H1 (cell line): ENCODE results near the gene BAAT. TPM values are rescaled to one million over a fixed set of nuclear protein-coding genes. Genes with fewer than 3 reads are reported as not detected.

Experiments
- CTCF ChIA-PET: fragments of 300-600 bp; sonication (Branson Sonifier 250); formaldehyde crosslinking; loops from one replicate; lab custom pipeline; 2021; ENCODE audit not compliant: partially characterized antibody; lab: Charles Lee
- POLR2A ChIA-PET: fragments of 300-600 bp; sonication (Branson Sonifier 250); formaldehyde crosslinking; loops from one replicate; lab custom pipeline; 2021; ENCODE audit warnings: inconsistent platforms; ENCODE audit not compliant: partially characterized antibody; lab: Charles Lee
- DNase-seq, 2 experiments: peaks; one replicate each; pipeline versions ENCODE4 v3.0.0 to v3.0.0-alpha.2; 2010 to 2022; ENCODE audit warnings: low spot score in 2 of 2, low read depth in 1 of 2, mixed read lengths in 1 of 2
- FAIRE-seq: peaks from 2 replicates; lab custom pipeline; 2011; peaks lifted over from hg19 to GRCh38; lab: Jason Lieb, UNC
- H2AFZ ChIP-seq: 2 replicates; pipeline ENCODE4 v1.8.1; 2012; ENCODE audit warnings: low read length, inconsistent platforms
- H2AK5ac ChIP-seq: 2 replicates; pipeline ENCODE4 v1.6.1; 2013; ENCODE audit warnings: low read depth, low read length
- H2BK120ac ChIP-seq: replicated peaks from 2 replicates; pipeline ENCODE3; 2013; ENCODE audit warnings: low read depth, low read length, inconsistent platforms
- H2BK12ac ChIP-seq: 2 replicates; pipeline ENCODE4 v1.6.1; 2013; ENCODE audit warnings: low read depth, low read length
- H2BK15ac ChIP-seq: 2 replicates; pipeline ENCODE4 v1.6.1; 2013; ENCODE audit warnings: low read length
- H2BK20ac ChIP-seq: 2 replicates; pipeline ENCODE4 v1.6.1; 2013; ENCODE audit warnings: low read length
- H2BK5ac ChIP-seq: 2 replicates; pipeline ENCODE4 v1.6.1; 2013; ENCODE audit warnings: low read depth, low read length
- H3K14ac ChIP-seq: 2 replicates; pipeline ENCODE4 v1.6.1; 2013; ENCODE audit warnings: inconsistent platforms; ENCODE audit not compliant: insufficient read length
- H3K18ac ChIP-seq: 2 replicates; pipeline ENCODE4 v1.6.1; 2013; ENCODE audit warnings: low read length; ENCODE audit errors: extremely low read depth
- H3K23ac ChIP-seq: 2 replicates; pipeline ENCODE4 v1.6.1; 2013; ENCODE audit warnings: inconsistent platforms; ENCODE audit not compliant: insufficient read length
- H3K23me2 ChIP-seq: 2 replicates; pipeline ENCODE4 v1.6.1; 2013; ENCODE audit warnings: low read depth, low read length
- H3K27ac ChIP-seq: 2 replicates; pipeline ENCODE4 v1.6.1; 2011; ENCODE audit warnings: low read depth, low read length, inconsistent platforms
- H3K27me3 ChIP-seq, 4 experiments: replicated peaks in 1 of 4; 1 replicate in 1 of 4; 2 replicates in 3 of 4; pipeline versions ENCODE4 v1.6.1 to v1.8.1; 2011 to 2013; ENCODE audit warnings: low read length in 3 of 4, mild to moderate bottlenecking in 3 of 4, inconsistent platforms in 2 of 4, mixed read lengths in 2 of 4, moderate library complexity in 1 of 4; ENCODE audit not compliant: control insufficient read depth in 3 of 4, insufficient read depth in 3 of 4; ENCODE audit errors: extremely low read depth in 1 of 4
- H3K36me3 ChIP-seq, 4 experiments: 2 replicates each; pipeline versions ENCODE4 v1.6.1 to v1.8.1; 2011 to 2013; ENCODE audit warnings: mild to moderate bottlenecking in 4 of 4, low read length in 3 of 4, moderate library complexity in 2 of 4, control low read depth in 1 of 4, inconsistent platforms in 1 of 4; ENCODE audit not compliant: insufficient read depth in 4 of 4, control insufficient read depth in 2 of 4
- H3K4ac ChIP-seq: replicated peaks from 2 replicates; pipeline ENCODE3; 2013; ENCODE audit warnings: low read length, low read depth, mixed read lengths, inconsistent platforms; ENCODE audit not compliant: insufficient read length
- H3K4me1 ChIP-seq, 4 experiments: replicated peaks in 1 of 4; 1 replicate in 1 of 4; 2 replicates in 3 of 4; pipeline versions ENCODE4 v1.6.1 to v1.8.1; 2011 to 2013; ENCODE audit warnings: low read length in 3 of 4, inconsistent platforms in 2 of 4, mixed read lengths in 1 of 4; ENCODE audit not compliant: insufficient read depth in 4 of 4, control insufficient read depth in 3 of 4
- H3K4me2 ChIP-seq, 2 experiments: 2 replicates each; pipeline versions ENCODE4 v1.6.1 to v1.8.1; 2011 to 2013; ENCODE audit warnings: low read depth in 2 of 2, low read length in 2 of 2, control low read depth in 1 of 2, inconsistent platforms in 1 of 2, mild to moderate bottlenecking in 1 of 2; ENCODE audit not compliant: insufficient read depth in 1 of 2
- H3K4me3 ChIP-seq, 4 experiments: fragments of 200-600, 300-600 bp in 1 of 4; sonication (generic), shearing (Covaris generic), sonication (Bioruptor Twin) in 1 of 4; 2 replicates each; pipeline versions ENCODE4 v1.5.1 to v1.8.1; 2011 to 2016; ENCODE audit warnings: low read length in 4 of 4, low read depth in 3 of 4, control low read depth in 2 of 4, inconsistent platforms in 2 of 4, mild to moderate bottlenecking in 2 of 4, mixed read lengths in 1 of 4, moderate library complexity in 1 of 4; ENCODE audit not compliant: insufficient read depth in 2 of 4; ENCODE audit errors: extremely low read depth in 1 of 4
- H3K56ac ChIP-seq: replicated peaks from 2 replicates; pipeline ENCODE3; 2013; ENCODE audit warnings: low read depth, mild to moderate bottlenecking, mixed read lengths, low read length, inconsistent platforms; ENCODE audit not compliant: insufficient read length
- H3K79me1 ChIP-seq: 2 replicates; pipeline ENCODE4 v1.6.1; 2013; ENCODE audit warnings: low read depth, low read length, control low read depth
- H3K79me2 ChIP-seq, 2 experiments: 2 replicates each; pipeline versions ENCODE4 v1.6.1 to v1.8.1; 2012 to 2013; ENCODE audit warnings: low read length in 2 of 2, mild to moderate bottlenecking in 2 of 2, inconsistent platforms in 1 of 2; ENCODE audit not compliant: insufficient read depth in 2 of 2, control insufficient read depth in 1 of 2
- H3K9ac ChIP-seq, 4 experiments: replicated peaks in 1 of 4; 1 replicate in 1 of 4; 2 replicates in 3 of 4; pipeline versions ENCODE4 v1.6.1 to v1.8.1; 2011 to 2013; ENCODE audit warnings: low read depth in 3 of 4, low read length in 3 of 4, control low read depth in 2 of 4, mild to moderate bottlenecking in 2 of 4, moderate library complexity in 2 of 4, inconsistent platforms in 1 of 4; ENCODE audit errors: extremely low read depth in 1 of 4
- H3K9me3 ChIP-seq, 2 experiments: 2 replicates each; pipeline versions ENCODE4 v1.6.1 to v1.8.1; 2012 to 2013; ENCODE audit warnings: mild to moderate bottlenecking in 2 of 2, moderate library complexity in 2 of 2, control low read depth in 1 of 2, inconsistent platforms in 1 of 2, low read depth in 1 of 2, low read length in 1 of 2, mixed read lengths in 1 of 2; ENCODE audit not compliant: insufficient read depth in 2 of 2
- H4K20me1 ChIP-seq, 2 experiments: replicated peaks in 1 of 2; 2 replicates each; pipeline versions ENCODE3 to v1.8.1; 2011 to 2013; ENCODE audit warnings: inconsistent platforms in 2 of 2, low read length in 2 of 2, mild to moderate bottlenecking in 1 of 2; ENCODE audit not compliant: insufficient read depth in 2 of 2, control insufficient read depth in 1 of 2
- H4K5ac ChIP-seq: 2 replicates; pipeline ENCODE4 v1.6.1; 2013; ENCODE audit warnings: low read length, low read depth, mixed read lengths, inconsistent platforms; ENCODE audit not compliant: insufficient read length
- H4K8ac ChIP-seq: 2 replicates; pipeline ENCODE4 v1.8.0; 2013; ENCODE audit warnings: mild to moderate bottlenecking, moderate library complexity, low read length, inconsistent platforms; ENCODE audit not compliant: insufficient read depth; ENCODE audit errors: extremely low read depth
- H4K91ac ChIP-seq: replicated peaks from 2 replicates; pipeline ENCODE3; 2013; ENCODE audit warnings: low read length, mixed read lengths, inconsistent platforms; ENCODE audit not compliant: insufficient read length
- NANOG ChIP-seq: IDR thresholded peaks from 2 replicates; pipeline ENCODE4 v1.6.1; 2011; ENCODE audit warnings: low read length, low read depth, mild to moderate bottlenecking, inconsistent platforms; ENCODE audit not compliant: insufficient read depth, poor library complexity, severe bottlenecking
- RAD21 ChIP-seq, 2 experiments: IDR thresholded peaks in 1 of 2; conservative IDR thresholded peaks in 1 of 2; 2 replicates each; pipeline ENCODE4 v1.6.1; 2011; ENCODE audit warnings: low read depth in 2 of 2, low read length in 2 of 2, improper control_type of control experiment in 1 of 2, inconsistent platforms in 1 of 2, mild to moderate bottlenecking in 1 of 2, moderate library complexity in 1 of 2
- WGBS, 2 experiments: shearing (Covaris generic) in 1 of 2; methylation state at CpG; one replicate each; pipeline versions ENCODE4 v1.1.6 to v1.1.7; 2013 to 2015; ENCODE audit warnings: low lambda C conversion rate in 2 of 2, mixed read lengths in 2 of 2, inconsistent platforms in 1 of 2, low coverage in 1 of 2, missing lambda C conversion rate in 1 of 2; ENCODE audit not compliant: insufficient replicate concordance in 2 of 2, insufficient coverage in 1 of 2, insufficient read length in 1 of 2; ENCODE audit errors: extremely low coverage in 1 of 2, missing lambda C conversion rate in 1 of 2; 5-methylcytosine and 5-hydroxymethylcytosine counted together
- polyA plus RNA-seq, 7 experiments: library from polyadenylated mRNA; depleted of rRNA in 3 of 7; stranded (reverse) in 5 of 7; unstranded in 2 of 7; fragments of >200 nt in 5 of 7; fragments of 200-250 nt in 2 of 7; gene quantifications; 1 replicate in 5 of 7; 2 replicates in 1 of 7; 4 replicates in 1 of 7; pipeline versions ENCODE4 v1.2.1 to v1.2.3, GENCODE V29; 2011 to 2013; ENCODE audit warnings: missing spikeins in 2 of 7, mixed read lengths in 2 of 7
- total RNA-seq: library from RNA; stranded (reverse); fragmentation: NEBNext Ultra II Directional; extraction: Animal tissue kit (Norgen Biotek cat#: 25700); gene quantifications from 2 replicates; pipeline ENCODE4 v1.2.1, GENCODE V29; 2021
- TF ChIP-seq, protein P1 (sequence below), 3 experiments: IDR thresholded peaks; 1 replicate in 2 of 3; 2 replicates in 1 of 3; pipeline versions ENCODE4 v1.5.1 to v1.6.1; 2011; ENCODE audit warnings: low read length in 3 of 3, mild to moderate bottlenecking in 3 of 3, inconsistent platforms in 2 of 3, low read depth in 1 of 3, moderate library complexity in 1 of 3; ENCODE audit not compliant: insufficient read depth in 1 of 3; ENCODE audit errors: control extremely low read depth in 1 of 3

BAAT gene
- total and polyA plus RNA-seq, 2 of the 8 experiments (the other 6 are each of a cell fraction or from before 2014, with no cell fraction given) = 0.09 to 0.17 TPM

GRCh38 chr9:101311758-101312420 is 72.9 kb downstream of the BAAT start:
- no peak overlapping the region for H3K23ac ChIP-seq
- CTCF ChIA-PET = interaction anchor here (0.6 to 4.6 kb wide), 34 partner anchors 9 to 1344 kb away, joined by 3 to 49 read pairs (median 4); no protein-coding TSS in a partner anchor

More at GRCh38 chr9:101311758-101312420, 72.9 kb downstream of the BAAT start:
- Histone ChIP-seq H3K4ac (no peak overlapping the region), H3K9me3 (no peaks in the 10 kb centered on the region), H4K20me1 (no peaks in the 10 kb centered on the region), H3K79me2 (no peaks in the 10 kb centered on the region), H2BK15ac (no peak overlapping the region), H3K27me3 (no peaks in the 10 kb centered on the region), H3K9ac (no peak overlapping the region), H2BK12ac (no peak overlapping the region), H4K8ac (no peak overlapping the region), H4K5ac (no peak overlapping the region), H2BK5ac (no peak overlapping the region), H2AFZ (no peak overlapping the region), H3K4me3 (no peak overlapping the region), H3K36me3 (no peaks in the 10 kb centered on the region), H3K4me1 (no peaks in the 10 kb centered on the region), H2BK20ac (no peak overlapping the region), H3K79me1 (no peaks in the 10 kb centered on the region), H3K18ac (no peak overlapping the region), H3K14ac (no peak overlapping the region), H3K27ac (no peak overlapping the region), H2AK5ac (no peak overlapping the region), H3K4me2 (no peak overlapping the region), H3K56ac (no peak overlapping the region), H3K23me2 (no peaks in the 10 kb centered on the region), H4K91ac (no peak overlapping the region), H2BK120ac (no peak overlapping the region)
- peak; percentile 58 for FAIRE-seq
- DNase-seq = no peak
- TF ChIP-seq, protein P1, sequence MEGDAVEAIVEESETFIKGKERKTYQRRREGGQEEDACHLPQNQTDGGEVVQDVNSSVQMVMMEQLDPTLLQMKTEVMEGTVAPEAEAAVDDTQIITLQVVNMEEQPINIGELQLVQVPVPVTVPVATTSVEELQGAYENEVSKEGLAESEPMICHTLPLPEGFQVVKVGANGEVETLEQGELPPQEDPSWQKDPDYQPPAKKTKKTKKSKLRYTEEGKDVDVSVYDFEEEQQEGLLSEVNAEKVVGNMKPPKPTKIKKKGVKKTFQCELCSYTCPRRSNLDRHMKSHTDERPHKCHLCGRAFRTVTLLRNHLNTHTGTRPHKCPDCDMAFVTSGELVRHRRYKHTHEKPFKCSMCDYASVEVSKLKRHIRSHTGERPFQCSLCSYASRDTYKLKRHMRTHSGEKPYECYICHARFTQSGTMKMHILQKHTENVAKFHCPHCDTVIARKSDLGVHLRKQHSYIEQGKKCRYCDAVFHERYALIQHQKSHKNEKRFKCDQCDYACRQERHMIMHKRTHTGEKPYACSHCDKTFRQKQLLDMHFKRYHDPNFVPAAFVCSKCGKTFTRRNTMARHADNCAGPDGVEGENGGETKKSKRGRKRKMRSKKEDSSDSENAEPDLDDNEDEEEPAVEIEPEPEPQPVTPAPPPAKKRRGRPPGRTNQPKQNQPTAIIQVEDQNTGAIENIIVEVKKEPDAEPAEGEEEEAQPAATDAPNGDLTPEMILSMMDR (IDR thresholded peaks at IDR 0.05; ENCODE audit: control extremely low read depth in 1 of 3, insufficient read depth in 1 of 3, low read depth in 1 of 3, low read length in 3 of 3) = peak in 2 of 3 experiments; percentile 53 to 65; a peak in 2 of 4 replicates
- peak; percentile 80 to 83 for TF ChIP-seq RAD21 (IDR thresholded peaks at IDR 0.05 in 1 of 2, conservative IDR thresholded peaks at IDR 0.05 in 1 of 2; ENCODE audit: low read depth in 2 of 2, low read length in 2 of 2)
- no peak for TF ChIP-seq NANOG
- WGBS, 2 experiments = 32% methylated on average over 4 of the region's 4 CpGs; no CpG with 5 or more reads in 1 of the 2 experiments
- POLR2A ChIA-PET = interaction anchor here (1.0 kb wide), 1 partner anchor 563 kb away, joined by 3 read pairs; no protein-coding TSS in a partner anchor
